ENCODE results near the gene TFAP2B.

The TFAP2B gene

GRCh38 chr6:50818673-50819072 is at the start of gene TFAP2B:
TSS of gene TFAP2B (plus strand) at chr6:50818871. CDS start at chr6:50818892, 21 bp downstream.
- no peak for DNase-seq

GRCh38 chr6:50778696-50779095 is 40.0 kb upstream of the TFAP2B start:
- no peak for DNase-seq

DNA sequence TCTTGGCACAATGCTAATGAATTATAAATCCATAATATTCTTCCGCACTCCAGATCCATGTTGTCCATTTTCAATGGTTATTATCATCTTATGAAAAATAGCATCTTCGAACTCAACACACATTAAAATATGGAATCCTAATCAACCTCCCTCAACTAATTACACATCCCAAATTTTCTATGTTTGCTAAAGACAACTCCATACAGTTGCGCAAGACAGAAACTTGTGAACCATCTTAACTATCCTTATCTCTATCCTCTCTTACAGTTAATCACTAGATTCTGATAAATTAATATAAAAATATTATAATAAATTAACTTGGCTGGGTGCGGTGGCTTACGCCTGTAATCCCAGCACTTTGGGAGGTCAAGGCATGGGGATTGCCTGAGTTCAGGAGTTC is 38.3 kb upstream of the TFAP2B start:
- DNase-seq = no peak

DNA sequence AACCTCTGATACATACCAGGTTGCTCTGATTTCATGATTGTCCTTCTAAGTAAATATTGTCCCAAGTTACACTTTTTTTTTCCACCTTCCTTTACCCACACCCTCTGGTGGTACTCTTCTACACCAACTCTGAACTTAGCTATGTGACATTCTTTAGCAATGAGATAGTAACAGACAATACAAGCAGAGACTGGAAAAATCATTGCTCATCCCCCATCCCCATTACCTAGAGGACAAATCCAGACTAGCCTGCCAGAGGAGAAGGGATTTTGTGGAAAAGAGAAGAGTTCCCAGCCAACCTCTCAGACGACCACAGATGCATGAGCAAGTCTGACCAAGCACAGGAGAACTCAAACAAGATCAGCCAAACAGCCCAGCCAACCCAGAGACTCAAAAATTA is 32.8 kb upstream of the TFAP2B start:
- DNase-seq = no peak

- DNase-seq = peak; percentile 13
Observed at GRCh38 chr6:50791900-50792508, 26.7 kb upstream of the TFAP2B start.

- no peak for DNase-seq
Observed at GRCh38 chr6:50792771-50793170, 25.9 kb upstream of the TFAP2B start.

- no peak for DNase-seq
Observed at GRCh38 chr6:50795574-50795973, 23.1 kb upstream of the TFAP2B start.

- no peak for DNase-seq
Observed at GRCh38 chr6:50804283-50804682, 14.4 kb upstream of the TFAP2B start.

- no peak for DNase-seq
Observed at GRCh38 chr6:50807035-50807434, 11.6 kb upstream of the TFAP2B start.

DNA sequence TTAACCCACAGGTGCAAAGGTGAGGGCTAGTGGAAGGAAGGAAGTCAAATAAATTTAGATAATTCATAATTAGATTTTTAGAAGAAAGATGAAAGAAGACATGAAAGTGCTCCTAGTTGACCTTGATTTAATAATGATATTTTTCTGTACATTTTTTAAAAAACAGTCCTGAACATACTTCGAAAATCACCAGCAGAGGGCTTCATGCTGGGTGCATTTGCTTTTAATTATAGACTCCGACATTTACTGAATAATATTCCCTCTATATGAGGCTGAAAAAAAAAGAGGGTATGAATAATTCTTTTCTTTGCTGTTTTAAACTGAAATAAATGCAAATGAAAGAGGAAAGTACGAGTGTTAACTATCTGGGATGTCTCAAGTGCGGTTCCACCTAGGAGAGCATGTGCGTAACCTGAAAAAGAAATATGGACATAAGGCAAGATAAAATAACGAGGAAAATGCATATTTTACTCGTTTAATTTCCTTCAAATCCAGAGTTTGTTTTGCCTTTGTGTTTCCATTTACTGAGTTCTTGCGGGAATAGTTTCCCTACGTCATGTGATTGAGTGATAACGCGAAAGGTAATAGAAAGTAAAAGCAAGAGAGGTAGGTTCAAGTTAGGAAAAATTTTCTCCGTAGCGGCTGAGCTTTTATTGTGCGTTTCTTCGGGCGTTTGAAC is 3.1 kb upstream of the TFAP2B start:
- DNase-seq = no peak

DNA sequence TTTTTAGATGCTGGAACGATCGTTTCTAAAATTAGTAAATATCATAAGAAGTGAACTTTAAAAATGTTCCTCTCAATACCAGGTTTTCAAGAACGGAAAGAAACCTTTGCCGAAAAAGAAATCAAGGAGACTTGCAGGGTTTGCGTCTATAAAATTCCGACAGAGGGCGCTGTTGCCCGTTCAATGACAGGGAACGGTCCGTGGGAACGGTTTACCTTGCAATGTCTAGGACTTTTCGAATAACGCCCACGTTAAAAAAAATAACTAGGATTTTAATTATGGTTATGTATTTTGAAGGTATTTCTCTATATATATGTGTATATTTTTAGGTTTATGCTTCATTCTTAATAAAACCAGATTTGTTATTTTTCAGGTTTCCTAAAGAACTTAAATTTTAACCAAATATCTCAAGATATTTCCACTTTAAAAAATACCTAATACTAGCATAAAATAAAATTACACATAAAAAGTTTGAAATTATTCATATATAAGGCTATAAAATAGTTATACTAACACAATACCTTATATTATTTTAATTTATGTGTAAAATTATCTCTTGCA is 2.5 kb upstream of the TFAP2B start:
- DNase-seq = peak; percentile 59

GRCh38 chr6:50816947-50817645 is 1.6 kb upstream of the TFAP2B start:
- DNase-seq = no peak

DNA sequence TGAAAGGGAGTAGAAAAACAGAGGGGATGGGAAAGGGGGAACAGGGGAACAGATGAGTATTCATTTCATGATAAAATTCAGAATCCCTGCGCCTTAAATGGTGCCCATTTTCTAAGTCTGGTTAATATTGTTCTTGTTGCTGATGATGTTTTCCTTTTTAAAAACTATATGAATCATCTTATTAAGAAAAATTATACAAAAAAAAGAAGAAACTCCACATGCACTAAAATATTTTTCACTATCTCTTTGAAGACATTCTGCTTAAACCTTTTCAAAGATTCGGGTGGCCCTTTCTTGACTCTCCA is 1.1 kb upstream of the TFAP2B start:
- DNase-seq = no peak

GRCh38 chr6:50818020-50818419 is 651 bp upstream of the TFAP2B start:
- no peak for DNase-seq

GRCh38 chr6:50819466-50819903 is 814 bp downstream of the TFAP2B start:
- DNase-seq = no peak

- no peak for DNase-seq
Observed at GRCh38 chr6:50819904-50820868, 1.5 kb downstream of the TFAP2B start.

DNA sequence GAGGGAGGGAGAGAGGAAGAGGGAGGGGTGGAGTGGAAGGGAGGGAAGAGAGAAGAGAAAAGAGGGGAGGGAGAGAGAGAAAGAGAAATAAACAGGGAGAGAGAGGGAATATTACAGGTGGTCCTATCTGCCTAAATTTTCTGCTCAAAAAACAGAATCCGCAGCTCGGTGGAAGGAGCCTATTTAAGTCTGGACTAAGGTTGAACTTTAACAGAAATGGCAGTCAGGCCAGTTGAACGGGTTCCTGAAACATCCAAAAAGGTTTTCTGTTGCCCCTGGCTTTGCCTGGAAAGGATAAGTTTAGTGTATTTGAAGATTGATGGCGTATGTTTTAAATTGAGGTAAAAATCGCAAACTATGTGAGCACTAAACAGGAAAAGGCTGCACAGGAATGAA is 2.2 kb downstream of the TFAP2B start:
- DNase-seq = no peak

GRCh38 chr6:50821441-50822077 is 2.9 kb downstream of the TFAP2B start:
- no peak for DNase-seq

- DNase-seq = peak; percentile 1
Observed at GRCh38 chr6:50822078-50822476, 3.4 kb downstream of the TFAP2B start.

- DNase-seq = no peak
Observed at GRCh38 chr6:50823094-50823920, 4.6 kb downstream of the TFAP2B start.

DNA sequence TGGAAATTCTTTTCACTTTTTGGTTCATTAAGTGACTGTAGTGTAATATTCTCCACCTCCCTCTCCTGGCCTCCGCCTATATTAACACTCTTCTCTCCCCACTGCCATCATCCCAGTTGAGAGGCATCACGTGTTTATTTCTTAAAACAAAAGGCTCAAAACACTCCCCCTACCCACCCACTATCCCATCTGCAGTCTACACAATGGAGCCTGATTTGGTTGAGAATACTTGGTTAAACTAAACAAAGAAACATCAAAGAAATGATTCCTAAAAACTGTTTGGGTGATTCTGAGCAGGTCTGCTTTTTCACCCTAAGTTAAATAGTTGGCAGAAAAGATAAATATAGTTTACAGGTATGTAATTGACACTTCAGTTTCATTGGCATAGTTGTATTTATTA is 5.9 kb downstream of the TFAP2B start:
- DNase-seq = no peak

All from SHP77 treated with DMSO at 0.1 percent for 48 hours (cell line).